ENCODE measurements around the gene CPZ.

The CPZ gene

GRCh38 chr4:8607603-8608481, 15.3 kb downstream of the CPZ start:
- ChIA-PET POLR2A (no interaction called here), CTCF (interaction anchor here (0.5 to 1.5 kb wide), 19 partner anchors 8 to 672 kb away, joined by 3 to 8 read pairs (median 3); no protein-coding TSS in a partner anchor)
- Histone ChIP-seq H3K27ac (ENCODE audit: extremely low read depth, low read depth, low read length) (no peak overlapping the region), H3K36me3 (ENCODE audit: control insufficient read depth in 2 of 2, insufficient read depth in 1 of 2, low read length in 2 of 2) (no peaks in the 10 kb centered on the region), H3K9me3 (ENCODE audit: control insufficient read depth, insufficient read depth, low read depth, low read length) (no peaks in the 10 kb centered on the region), H3K4me1 (ENCODE audit: control insufficient read depth, insufficient read depth, low read length) (no peaks in the 10 kb centered on the region), H3K4me3 (ENCODE audit: low read depth, low read length) (no peak overlapping the region)
- TF ChIP-seq ZNF391 (tag by site-specific recombination; IDR thresholded peaks at IDR 0.05; ENCODE audit: borderline replicate concordance, low read depth) (no peak), RBAK (tag by site-specific recombination; IDR thresholded peaks at IDR 0.05) (no peak), MEIS1 (CRISPR knock-in tag; IDR thresholded peaks at IDR 0.05; ENCODE audit: borderline replicate concordance) (no peak), ZNF324 (tag by site-specific recombination; IDR thresholded peaks at IDR 0.05) (no peak), PRDM6 (tag by site-specific recombination; IDR thresholded peaks at IDR 0.05) (no peak), ZNF544 (tag by site-specific recombination; IDR thresholded peaks at IDR 0.05) (no peak), ZSCAN23 (tag by site-specific recombination; IDR thresholded peaks at IDR 0.05) (no peak), ZNF157 (tag by site-specific recombination; IDR thresholded peaks at IDR 0.05) (no peak), ZNF133 (tag by site-specific recombination; IDR thresholded peaks at IDR 0.05) (no peak), YY1 (tag by site-specific recombination; IDR thresholded peaks at IDR 0.05) (no peak), SP7 (tag by site-specific recombination; IDR thresholded peaks at IDR 0.05) (no peak), GLIS1 (tag by site-specific recombination; IDR thresholded peaks at IDR 0.05) (peak; percentile 77), ELK4 (IDR thresholded peaks at IDR 0.05; ENCODE audit: borderline replicate concordance, low read depth, low read length) (no peak), ZNF837 (tag by site-specific recombination; IDR thresholded peaks at IDR 0.05) (no peak), KLF10 (tag by site-specific recombination; IDR thresholded peaks at IDR 0.05) (no peak), ZNF174 (tag by site-specific recombination; IDR thresholded peaks at IDR 0.05) (no peak), ZNF501 (tag by site-specific recombination; IDR thresholded peaks at IDR 0.05) (no peak), ZNF398 (tag by site-specific recombination; IDR thresholded peaks at IDR 0.05) (no peak), ZNF555 (tag by site-specific recombination; conservative IDR thresholded peaks at IDR 0.05) (no peak), HIC1 (tag by site-specific recombination; IDR thresholded peaks at IDR 0.05) (no peak), ZNF521 (tag by site-specific recombination; IDR thresholded peaks at IDR 0.05) (no peak), ZNF274 (IDR thresholded peaks at IDR 0.05; ENCODE audit: low read length) (no peak), ZNF274 (tag by site-specific recombination; IDR thresholded peaks at IDR 0.05; ENCODE audit: borderline replicate concordance) (no peak), ZNF830 (tag by site-specific recombination; IDR thresholded peaks at IDR 0.05; ENCODE audit: low read depth) (no peak), ZNF510 (tag by site-specific recombination; IDR thresholded peaks at IDR 0.05; ENCODE audit: insufficient replicate concordance) (no peak), ZNF677 (tag by site-specific recombination; IDR thresholded peaks at IDR 0.05) (no peak), ZNF785 (tag by site-specific recombination; IDR thresholded peaks at IDR 0.05) (no peak), ZNF2 (tag by site-specific recombination; IDR thresholded peaks at IDR 0.05) (peak; percentile 55; the same call in 1 of the 2 replicates), ZNF341 (tag by site-specific recombination; IDR thresholded peaks at IDR 0.05; ENCODE audit: low read depth) (peak; percentile 49; the same call in 1 of the 2 replicates), ZNF777 (tag by site-specific recombination; IDR thresholded peaks at IDR 0.05; ENCODE audit: borderline replicate concordance) (no peak)

All from HEK293 (cell line).